AG20443 (cell line): Measurements from ENCODE around the gene RANBP1.

Source experiments
- DNase-seq: peaks from one replicate; pipeline ENCODE4 v3.0.0; 2012; ENCODE audit warnings: low spot score, mixed read lengths

RANBP1 gene

GRCh38 chr22:20123366-20124082, 7.6 kb downstream of the RANBP1 start:
- DNase-seq: no peak

- DNase-seq: no peak
These were observed 8.3 kb downstream of the RANBP1 start for GRCh38 chr22:20124083-20124787.

GRCh38 chr22:20125201-20126174, 9.6 kb downstream of the RANBP1 start:
- no peak for DNase-seq

- no peak for DNase-seq
These were observed 10.6 kb downstream of the RANBP1 start for GRCh38 chr22:20126284-20127029.

- no peak for DNase-seq
These were observed 11.5 kb downstream of the RANBP1 start for GRCh38 chr22:20127318-20127868.

- DNase-seq: no peak
These were observed 12.1 kb downstream of the RANBP1 start for GRCh38 chr22:20127869-20128618.

GRCh38 chr22:20128619-20128901, 12.7 kb downstream of the RANBP1 start:
- no peak for DNase-seq

- peak; percentile 43 for DNase-seq
These were observed 13.2 kb downstream of the RANBP1 start for GRCh38 chr22:20128902-20129746.

- no peak for DNase-seq
These were observed 13.8 kb downstream of the RANBP1 start for GRCh38 chr22:20129747-20130014.

- DNase-seq: no peak
These were observed 14.4 kb downstream of the RANBP1 start for GRCh38 chr22:20130319-20130718.

GRCh38 chr22:20130731-20131596, 15.1 kb downstream of the RANBP1 start:
- DNase-seq: peak; percentile 94

- DNase-seq: peak; percentile 78
These were observed 15.6 kb downstream of the RANBP1 start, which contains the start of gene ZDHHC8 for GRCh38 chr22:20131597-20131858. Gene ZDHHC8, plus strand, starts transcription at chr22:20131804. Its CDS starts 144 bp downstream, at chr22:20131948.

GRCh38 chr22:20131859-20132685, 16.2 kb downstream of the RANBP1 start:
- DNase-seq: peak; percentile 58

GRCh38 chr22:20132686-20133246, 16.9 kb downstream of the RANBP1 start:
- DNase-seq: no peak

- DNase-seq: no peak
These were observed 18.1 kb downstream of the RANBP1 start for GRCh38 chr22:20133930-20134549.

GRCh38 chr22:20135265-20135664, 19.4 kb downstream of the RANBP1 start:
- no peak for DNase-seq

- no peak for DNase-seq
These were observed 20.1 kb downstream of the RANBP1 start for GRCh38 chr22:20135806-20136602.
